Kidney tubule cell (primary cell): ENCODE results near the gene PRPS1L1.

Experiments used
- DNase-seq: peaks from one replicate; pipeline ENCODE4 v3.0.0-alpha.2; 2018; ENCODE audit warnings: low spot score

The PRPS1L1 gene

GRCh38 chr7:18027628-18028027 lies at the start of gene PRPS1L1:
Gene PRPS1L1, minus strand, starts transcription at chr7:18027846.
- no peak for DNase-seq

DNA sequence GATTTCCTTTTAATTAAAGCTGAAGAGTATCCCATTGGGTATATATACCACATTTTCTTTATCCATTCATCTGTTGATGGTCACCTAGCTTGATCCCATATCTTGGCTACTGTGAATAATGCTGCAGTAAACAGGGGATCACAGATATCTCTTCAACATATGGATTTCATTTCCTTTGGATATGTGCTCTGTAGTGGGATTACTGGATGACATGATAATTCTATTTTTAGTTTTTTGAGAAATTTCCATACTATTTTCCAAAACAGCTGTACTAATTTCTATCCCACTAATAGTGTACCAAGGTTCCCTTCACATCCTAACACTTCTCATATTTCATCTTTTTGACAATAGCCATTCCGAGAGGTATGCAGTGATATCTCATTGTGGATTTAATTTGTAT lies 48.8 kb upstream of the PRPS1L1 start:
- DNase-seq = no peak

- DNase-seq = no peak
Measured at GRCh38 chr7:18068745-18069144, 41.1 kb upstream of the PRPS1L1 start.

DNA sequence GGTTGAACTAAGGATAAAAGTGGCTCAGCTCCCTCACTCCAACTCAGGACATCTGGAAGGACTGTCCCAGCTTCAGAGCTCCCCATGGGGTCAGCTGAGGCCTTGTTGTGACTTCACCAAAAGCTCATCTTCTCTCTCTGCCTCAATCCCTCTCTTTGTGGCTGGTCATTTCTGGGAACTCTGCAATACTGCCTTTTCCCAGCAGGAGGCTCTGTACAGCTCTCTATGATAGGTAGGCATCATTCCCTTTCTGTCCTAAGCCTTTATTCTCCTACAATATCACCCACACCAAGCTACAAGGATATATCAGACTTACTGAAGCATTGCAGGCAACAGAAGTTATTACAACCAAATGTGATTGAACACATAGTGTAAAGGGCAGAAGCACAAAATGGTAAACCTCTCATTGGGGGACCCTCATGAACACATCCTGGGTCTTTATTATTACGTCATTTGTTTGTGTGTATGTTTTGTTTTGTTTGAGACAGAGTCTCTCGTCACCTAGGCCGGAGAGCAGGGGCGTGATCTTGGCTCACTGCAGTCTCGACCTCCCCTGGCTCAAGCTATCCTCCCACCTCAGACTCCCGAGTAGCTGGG lies 36.7 kb upstream of the PRPS1L1 start:
- peak; percentile 23 for DNase-seq

- DNase-seq = no peak
Measured at GRCh38 chr7:18063149-18063901, 35.7 kb upstream of the PRPS1L1 start.

DNA sequence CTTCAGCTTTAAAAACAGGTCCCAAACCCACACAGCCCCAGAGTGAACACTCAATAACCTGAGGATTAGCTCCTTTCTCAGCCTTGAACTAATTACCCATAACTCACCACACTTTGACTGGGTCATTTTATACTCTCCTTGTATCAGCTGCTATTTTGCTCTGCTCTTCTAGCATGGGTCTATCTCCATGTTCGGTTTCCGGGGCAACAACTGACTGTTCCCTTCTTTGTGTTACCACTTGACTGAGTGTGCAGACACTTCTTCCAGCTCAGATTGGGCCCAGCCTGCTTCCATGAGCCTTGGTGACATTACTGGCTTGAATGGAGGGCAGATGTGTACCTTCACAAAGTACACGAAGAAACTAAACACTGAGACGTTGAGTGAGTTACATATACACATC lies 31.5 kb upstream of the PRPS1L1 start:
- DNase-seq = no peak

DNA sequence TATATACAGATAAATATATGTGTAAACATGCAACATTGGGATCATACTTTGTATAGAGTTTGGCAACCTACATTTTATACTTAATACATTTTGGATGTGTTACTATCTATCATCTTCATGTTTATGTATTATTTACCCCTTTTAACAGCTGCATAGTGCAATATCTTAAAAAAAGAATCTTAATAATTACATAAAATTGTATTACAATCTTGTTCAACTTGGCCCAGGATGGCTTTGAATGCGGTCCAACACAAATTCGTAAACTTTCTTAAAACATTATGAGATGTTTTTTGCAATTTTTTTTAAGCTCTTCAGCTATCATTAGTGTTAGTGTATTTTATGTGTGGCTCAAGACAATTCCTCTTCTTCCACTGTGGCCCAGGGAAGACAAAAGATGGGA lies 26.3 kb upstream of the PRPS1L1 start:
- DNase-seq = no peak

GRCh38 chr7:18053177-18053928 lies 25.7 kb upstream of the PRPS1L1 start:
- DNase-seq = no peak

DNA sequence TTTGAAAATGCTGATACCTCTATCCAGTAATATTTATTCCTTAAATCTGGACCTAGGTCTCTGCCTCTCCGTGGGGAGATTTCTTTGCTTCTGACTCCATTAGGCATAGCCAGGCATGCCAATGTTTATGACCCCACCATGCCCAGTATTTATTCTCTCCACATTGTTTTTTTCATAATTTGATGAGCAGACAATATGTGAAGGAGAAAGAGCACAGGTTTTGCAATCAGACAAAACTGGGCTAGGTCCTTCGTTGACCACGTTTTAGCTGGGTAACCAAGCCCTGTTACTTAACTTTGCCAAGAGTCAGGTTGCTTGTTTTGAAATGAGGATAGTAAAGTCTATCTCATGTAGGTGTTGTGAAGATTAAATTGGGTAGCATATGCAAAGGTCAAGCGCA lies 21.6 kb upstream of the PRPS1L1 start:
- no peak for DNase-seq

DNA sequence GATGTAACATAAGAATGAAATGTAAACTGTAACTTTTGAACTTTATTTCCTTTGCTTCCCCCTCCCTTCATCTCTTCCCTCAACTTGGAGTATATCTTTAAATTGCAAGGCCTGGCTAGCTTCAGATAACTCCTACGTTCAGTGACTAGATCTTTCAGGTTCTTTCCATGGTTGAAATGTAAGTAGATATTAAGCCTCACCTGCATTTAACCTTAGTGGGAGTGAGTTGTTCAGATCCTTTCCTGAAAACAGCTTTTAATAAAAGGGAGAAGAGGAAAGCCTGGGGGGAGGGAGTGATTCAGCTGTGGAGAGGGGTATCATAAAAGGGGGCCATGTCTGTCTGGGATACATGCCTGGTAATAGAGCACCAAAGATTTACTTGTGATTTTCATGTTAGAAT lies 19.0 kb upstream of the PRPS1L1 start:
- DNase-seq = no peak

DNA sequence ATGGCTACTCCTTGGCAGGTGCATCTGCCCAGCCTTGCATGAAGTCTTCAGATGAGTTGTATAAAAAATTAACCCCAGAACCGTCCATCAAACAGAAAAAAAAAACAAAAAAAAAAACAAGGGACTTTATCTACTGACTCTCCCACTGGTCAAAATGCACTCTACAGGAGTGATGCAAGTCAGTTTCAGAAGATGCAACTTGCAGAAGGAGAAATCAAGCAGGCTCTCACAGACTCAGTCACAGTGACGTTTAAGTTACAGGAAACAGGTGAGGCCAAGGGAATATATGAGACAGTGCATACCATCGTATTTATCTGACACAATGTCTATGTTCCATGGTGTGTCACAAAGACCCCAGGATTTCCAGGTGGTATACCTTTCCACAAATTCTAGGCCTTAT lies 17.5 kb upstream of the PRPS1L1 start:
- no peak for DNase-seq

DNA sequence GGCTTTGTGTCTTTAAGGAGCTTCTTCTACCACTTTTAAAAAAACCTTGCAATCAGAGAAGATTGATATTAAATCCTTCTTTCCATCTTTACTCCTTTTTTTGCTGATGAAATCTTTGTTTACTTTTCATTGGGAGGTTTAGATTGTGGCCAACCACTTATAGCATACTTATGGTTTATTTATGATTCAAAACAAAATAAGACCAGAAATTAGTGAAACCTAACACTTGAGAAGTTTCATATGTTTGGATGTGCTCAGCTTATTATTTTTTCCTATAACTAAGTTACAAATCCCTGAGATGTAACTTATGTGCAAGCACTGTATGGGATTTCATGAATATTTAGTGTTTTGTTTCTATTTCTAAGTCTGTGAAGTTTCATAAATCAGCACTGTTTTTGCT lies 13.5 kb upstream of the PRPS1L1 start:
- DNase-seq = no peak

DNA sequence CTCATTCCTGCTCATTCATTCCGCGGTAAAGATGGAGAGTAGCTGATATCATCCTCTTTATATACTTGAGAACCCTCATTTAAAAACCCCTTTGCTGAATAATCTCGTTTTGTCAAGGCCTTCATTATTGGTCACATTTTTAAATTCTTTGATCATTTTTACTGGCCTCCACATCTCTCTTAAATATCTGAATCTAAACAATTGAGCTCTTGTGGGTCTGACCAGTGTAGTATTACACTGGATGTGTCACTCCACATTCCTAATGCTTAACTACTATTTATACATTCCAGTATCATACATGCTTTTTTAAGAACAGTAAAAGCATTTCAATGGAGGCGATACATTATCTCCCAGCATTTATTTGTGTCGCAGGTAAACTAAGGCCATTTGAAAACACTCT lies 12.6 kb upstream of the PRPS1L1 start:
- peak; percentile 59 for DNase-seq

GRCh38 chr7:18038382-18038781 lies 10.7 kb upstream of the PRPS1L1 start:
- DNase-seq = no peak

DNA sequence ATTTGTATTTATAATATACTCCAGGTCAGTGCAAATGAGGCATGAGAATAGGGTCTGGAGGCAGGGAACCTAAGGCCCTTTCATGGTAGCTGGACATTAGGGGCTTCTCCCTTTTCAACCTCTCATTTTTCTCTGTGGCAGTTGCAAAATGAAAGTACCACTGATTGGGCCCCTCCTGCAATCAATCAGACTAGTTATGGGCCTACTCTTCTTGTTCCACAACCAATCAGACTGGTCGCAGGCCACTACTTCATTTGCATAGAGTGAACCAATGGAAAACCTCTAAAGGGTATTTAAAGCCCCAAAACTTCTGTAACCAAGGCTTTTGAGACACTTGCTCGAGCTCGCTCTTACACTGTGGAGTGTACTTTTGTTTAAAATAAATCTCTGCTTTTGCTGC lies 10.0 kb upstream of the PRPS1L1 start:
- DNase-seq = no peak

GRCh38 chr7:18036783-18037182 lies 9.1 kb upstream of the PRPS1L1 start:
- DNase-seq = no peak

- no peak for DNase-seq
Measured at GRCh38 chr7:18030758-18031157, 3.1 kb upstream of the PRPS1L1 start.

- peak; percentile 44 for DNase-seq
Measured at GRCh38 chr7:18020138-18020715, 7.4 kb downstream of the PRPS1L1 start.

GRCh38 chr7:18019555-18019954 lies 8.1 kb downstream of the PRPS1L1 start:
- DNase-seq = peak; percentile 67

GRCh38 chr7:18018296-18019215 lies 9.1 kb downstream of the PRPS1L1 start:
- no peak for DNase-seq

GRCh38 chr7:18016547-18017444 lies 10.8 kb downstream of the PRPS1L1 start:
- no peak for DNase-seq
